ENCODE data around the gene BMP7.

BMP7 gene

GRCh38 chr20:57312138-57312537 is 45.7 kb upstream of the BMP7 start:
- H3K27me3 ChIP-seq, result peaks cover 9% of the 10 kb centered on the region
- H3K4me1 ChIP-seq, result no peaks in the 10 kb centered on the region
- TF ChIP-seq CTCF (IDR thresholded peaks at IDR 0.05; ENCODE audit: low read depth, low read length), result no peak
- H3K36me3 ChIP-seq, result no peaks in the 10 kb centered on the region
- DNase-seq, result no peak
- no peak overlapping the region for H3K4me3 ChIP-seq (ENCODE audit: low read depth, low read length)
- no peaks in the 10 kb centered on the region for H3K9me3 ChIP-seq

DNA sequence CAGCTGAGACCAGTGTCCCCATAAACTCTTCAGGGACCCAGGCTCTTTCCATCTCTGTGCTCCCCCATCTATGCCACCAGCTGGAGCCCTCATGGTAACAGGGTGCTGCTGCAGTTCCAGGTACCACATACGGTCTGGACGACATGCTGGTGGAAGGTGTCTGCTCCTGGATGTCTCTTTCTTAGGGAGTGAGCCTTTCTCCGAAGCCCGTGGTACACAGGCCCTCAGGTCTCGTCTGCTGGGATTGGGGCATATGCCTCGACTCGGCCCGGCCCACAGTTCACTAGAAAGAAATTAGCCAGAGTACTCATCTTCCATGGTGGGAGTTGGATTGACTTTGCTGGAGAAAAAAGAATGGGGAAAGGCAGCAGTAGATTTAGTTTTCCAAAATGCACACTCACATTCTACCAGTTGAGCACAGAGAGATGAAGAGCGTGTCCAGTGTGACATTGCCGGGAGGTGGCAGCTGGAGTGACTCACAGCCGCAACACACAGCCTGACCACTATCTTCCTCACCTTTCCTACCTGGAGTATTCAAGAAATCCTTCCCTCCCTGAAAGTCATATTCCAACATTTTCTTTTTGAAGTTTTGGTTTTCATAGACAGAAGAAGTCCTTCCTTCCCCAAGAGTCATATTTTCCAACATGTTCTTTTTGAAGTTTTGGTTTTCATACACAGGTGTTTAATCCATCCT is 44.5 kb upstream of the BMP7 start:
- Histone ChIP-seq H3K4me3 (ENCODE audit: low read depth, low read length) (no peak overlapping the region), H3K9me3 (no peaks in the 10 kb centered on the region), H3K27me3 (peaks cover 12% of the 10 kb centered on the region), H3K36me3 (no peaks in the 10 kb centered on the region), H3K4me1 (no peaks in the 10 kb centered on the region)
- no peak for TF ChIP-seq CTCF (IDR thresholded peaks at IDR 0.05; ENCODE audit: low read depth, low read length)
- no peak for DNase-seq

DNA sequence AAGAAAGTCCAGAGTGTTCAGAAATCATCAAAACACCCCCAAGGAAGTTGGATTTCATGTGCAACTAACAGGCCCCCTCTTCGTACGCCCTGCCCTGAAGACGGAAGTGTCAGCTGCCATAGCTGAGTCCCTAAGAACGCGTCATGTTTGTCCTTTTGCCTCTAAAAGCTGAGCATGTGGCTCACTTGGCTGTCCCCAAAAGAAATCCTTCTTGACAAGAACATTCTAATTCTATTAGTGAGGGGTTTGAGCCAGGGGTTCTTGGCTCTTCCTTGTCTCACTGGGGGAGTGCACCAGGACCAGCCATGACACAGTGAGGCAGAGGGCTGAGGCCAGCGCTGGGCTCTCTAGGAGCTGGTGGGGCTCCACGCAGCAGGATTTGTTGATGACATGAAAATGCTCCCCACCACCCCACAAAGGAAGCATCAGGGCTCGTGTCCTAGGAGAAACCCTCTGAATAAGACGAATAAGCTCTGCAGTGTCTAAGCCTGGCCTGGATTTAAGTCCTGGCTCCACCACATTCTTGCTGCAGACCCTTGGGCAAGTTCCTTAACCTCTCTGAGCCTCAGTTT is 43.2 kb upstream of the BMP7 start:
- Histone ChIP-seq H3K9me3 (no peaks in the 10 kb centered on the region), H3K36me3 (no peaks in the 10 kb centered on the region), H3K4me1 (no peaks in the 10 kb centered on the region), H3K27me3 (peaks cover 14% of the 10 kb centered on the region), H3K4me3 (ENCODE audit: low read depth, low read length) (no peak overlapping the region)
- no peak for TF ChIP-seq CTCF (IDR thresholded peaks at IDR 0.05; ENCODE audit: low read depth, low read length)
- no peak for DNase-seq

DNA sequence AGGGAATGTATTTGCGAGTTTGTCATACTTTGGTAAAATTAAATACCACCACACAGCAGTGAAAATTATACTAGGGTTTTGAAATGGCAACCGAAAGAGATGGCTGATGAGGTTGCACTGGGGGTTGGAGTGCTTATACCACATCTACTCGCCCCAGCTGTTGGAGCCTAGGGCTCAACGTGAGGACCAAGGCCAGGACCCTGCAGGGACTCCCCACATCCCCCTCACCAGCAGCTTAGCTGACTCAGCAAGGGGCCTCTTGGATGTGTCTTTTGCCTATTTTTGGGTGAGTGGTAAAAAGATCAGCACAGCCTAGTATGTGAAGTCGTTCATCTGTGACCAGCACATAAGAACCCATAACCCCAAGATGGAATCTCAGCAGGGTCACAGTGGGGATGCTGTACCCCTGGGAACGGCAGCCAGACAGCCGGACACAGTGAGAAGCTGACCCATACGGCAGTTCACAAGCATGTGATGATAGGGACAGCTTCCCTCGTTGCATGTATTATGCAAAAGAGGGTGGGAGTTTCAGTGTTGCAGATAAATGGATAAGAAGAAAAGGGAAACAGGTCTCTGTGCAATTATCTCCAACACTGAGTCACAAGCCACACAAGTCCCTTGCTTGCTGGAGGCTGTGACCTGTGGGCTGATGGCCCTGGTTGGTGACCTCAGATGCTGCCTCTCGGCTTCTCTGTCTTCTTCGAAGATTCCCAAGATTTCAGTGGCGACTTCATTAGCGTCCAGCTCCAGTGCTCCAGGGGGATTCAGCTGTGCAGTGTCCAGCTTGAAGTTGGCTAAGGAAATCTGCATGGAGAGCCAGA is 42.2 kb upstream of the BMP7 start:
- DNase-seq, result no peak
- no peaks in the 10 kb centered on the region for H3K36me3 ChIP-seq
- H3K27me3 ChIP-seq, result peaks cover 13% of the 10 kb centered on the region
- no peak for TF ChIP-seq CTCF (IDR thresholded peaks at IDR 0.05; ENCODE audit: low read depth, low read length)
- no peaks in the 10 kb centered on the region for H3K4me1 ChIP-seq
- no peaks in the 10 kb centered on the region for H3K9me3 ChIP-seq
- no peak overlapping the region for H3K4me3 ChIP-seq (ENCODE audit: low read depth, low read length)

GRCh38 chr20:57306747-57307146 is 40.3 kb upstream of the BMP7 start:
- peaks cover 8% of the 10 kb centered on the region; the same call in 1 of the 2 replicates for H3K27me3 ChIP-seq
- TF ChIP-seq CTCF (IDR thresholded peaks at IDR 0.05; ENCODE audit: low read depth, low read length), result no peak
- H3K4me1 ChIP-seq, result no peaks in the 10 kb centered on the region
- no peak for DNase-seq
- H3K4me3 ChIP-seq (ENCODE audit: low read depth, low read length), result no peak overlapping the region
- no peaks in the 10 kb centered on the region for H3K9me3 ChIP-seq
- H3K36me3 ChIP-seq, result no peaks in the 10 kb centered on the region

Data from BE2C (cell line).